ENCODE data around the gene MKS1. TPM values are rescaled to one million over a fixed set of nuclear protein-coding genes. Genes with fewer than 3 reads are reported as not detected.

The MKS1 gene
- total RNA-seq, 2 donors from 2014 or later: 14.1 to 28.7 TPM

GRCh38 chr17:58187675-58188074 is 31.4 kb downstream of the MKS1 start:
- Histone ChIP-seq H3K27me3 (replicated peaks; ENCODE audit: insufficient read depth) (peaks cover 4% of the 10 kb centered on the region), H3K36me3 (no peaks in the 10 kb centered on the region), H3K9me3 (no peaks in the 10 kb centered on the region), H3K4me1 (replicated peaks) (no peaks in the 10 kb centered on the region), H3K4me3 (no peak overlapping the region), H3K27ac (no peak overlapping the region)
- TF ChIP-seq CTCF (IDR thresholded peaks at IDR 0.05) (no peak), POLR2AphosphoS5 (IDR thresholded peaks at IDR 0.05) (no peak), POLR2A (IDR thresholded peaks at IDR 0.05) (no peak)
- DNase-seq (ENCODE audit: low spot score): no peak
- WGBS: 36% methylated on average over 7 of the region's 7 CpGs
- intact Hi-C loops (cut with DNase I): no loop called here

- Histone ChIP-seq H3K27ac (no peak overlapping the region), H3K4me1 (replicated peaks) (no peaks in the 10 kb centered on the region), H3K36me3 (no peaks in the 10 kb centered on the region), H3K4me3 (no peak overlapping the region), H3K9me3 (no peaks in the 10 kb centered on the region), H3K27me3 (replicated peaks; ENCODE audit: insufficient read depth) (peaks cover 4% of the 10 kb centered on the region)
- intact Hi-C loops (cut with DNase I): no loop called here
- 85% methylated on average over 6 of the region's 6 CpGs for WGBS
- DNase-seq (ENCODE audit: low spot score): no peak
- TF ChIP-seq POLR2AphosphoS5 (IDR thresholded peaks at IDR 0.05): no peak
Observed at GRCh38 chr17:58187063-58187462, 32.0 kb downstream of the MKS1 start.

- H3K27me3 ChIP-seq (replicated peaks; ENCODE audit: insufficient read depth): peaks cover 4% of the 10 kb centered on the region
- intact Hi-C loops (cut with DNase I): no loop called here
- H3K27ac ChIP-seq: no peak overlapping the region
- WGBS: 87% methylated on average over 4 of the region's 4 CpGs
- TF ChIP-seq POLR2AphosphoS5 (IDR thresholded peaks at IDR 0.05) (no peak), POLR2A (IDR thresholded peaks at IDR 0.05) (no peak), CTCF (IDR thresholded peaks at IDR 0.05) (no peak)
- H3K4me1 ChIP-seq (replicated peaks): no peaks in the 10 kb centered on the region
- H3K9me3 ChIP-seq: no peaks in the 10 kb centered on the region
- no peaks in the 10 kb centered on the region for H3K36me3 ChIP-seq
- DNase-seq (ENCODE audit: low spot score): no peak
- no peak overlapping the region for H3K4me3 ChIP-seq
Observed at GRCh38 chr17:58186591-58186990, 32.5 kb downstream of the MKS1 start.

- DNase-seq (ENCODE audit: low spot score): no peak
- no peak for TF ChIP-seq POLR2AphosphoS5 (IDR thresholded peaks at IDR 0.05)
- TF ChIP-seq CTCF (IDR thresholded peaks at IDR 0.05): no peak
- TF ChIP-seq POLR2A (IDR thresholded peaks at IDR 0.05): no peak
- 80% methylated on average over 8 of the region's 8 CpGs for WGBS
- no peaks in the 10 kb centered on the region for H3K4me1 ChIP-seq (replicated peaks)
- no peaks in the 10 kb centered on the region for H3K9me3 ChIP-seq
- H3K27ac ChIP-seq: no peak overlapping the region
- intact Hi-C loops (cut with DNase I): no loop called here
- peaks cover 2% of the 10 kb centered on the region for H3K27me3 ChIP-seq (replicated peaks; ENCODE audit: insufficient read depth)
- no peak overlapping the region for H3K4me3 ChIP-seq
- H3K36me3 ChIP-seq: no peaks in the 10 kb centered on the region
Observed at GRCh38 chr17:58184986-58185761, 33.9 kb downstream of the MKS1 start.

- no peak overlapping the region for H3K27ac ChIP-seq
- H3K36me3 ChIP-seq: no peaks in the 10 kb centered on the region
- DNase-seq (ENCODE audit: low spot score): no peak
- intact Hi-C loops (cut with DNase I): no loop called here
- H3K4me3 ChIP-seq: no peak overlapping the region
- TF ChIP-seq CTCF (IDR thresholded peaks at IDR 0.05) (no peak), POLR2A (IDR thresholded peaks at IDR 0.05) (no peak), POLR2AphosphoS5 (IDR thresholded peaks at IDR 0.05) (no peak)
- WGBS: 46% methylated on average over 10 of the region's 10 CpGs
- H3K27me3 ChIP-seq (replicated peaks; ENCODE audit: insufficient read depth): no peaks in the 10 kb centered on the region
- H3K4me1 ChIP-seq (replicated peaks): no peaks in the 10 kb centered on the region
- no peaks in the 10 kb centered on the region for H3K9me3 ChIP-seq
Observed at GRCh38 chr17:58184308-58184985, 34.6 kb downstream of the MKS1 start.

Data from prostate gland (tissue), 2 donors.